ENCODE measurements around the gene NRG3.

NRG3 gene

GRCh38 chr10:82827901-82828300 is 952.9 kb downstream of the NRG3 start:
- no peak for TF ChIP-seq CTCF (IDR thresholded peaks at IDR 0.05; ENCODE audit: low read depth, low read length, missing control alignments)
- no peak overlapping the region for H3K4me3 ChIP-seq (ENCODE audit: low read depth, low read length)
- DNase-seq (ENCODE audit: low read depth) = no peak

GRCh38 chr10:82847242-82847641 is 972.2 kb downstream of the NRG3 start:
- TF ChIP-seq CTCF (IDR thresholded peaks at IDR 0.05; ENCODE audit: low read depth, low read length, missing control alignments) = no peak
- no peak for DNase-seq (ENCODE audit: low read depth)
- H3K4me3 ChIP-seq (ENCODE audit: low read depth, low read length) = no peak overlapping the region

GRCh38 chr10:82850191-82850590 is 975.2 kb downstream of the NRG3 start:
- TF ChIP-seq CTCF (IDR thresholded peaks at IDR 0.05; ENCODE audit: low read depth, low read length, missing control alignments) = no peak
- DNase-seq (ENCODE audit: low read depth) = no peak
- H3K4me3 ChIP-seq (ENCODE audit: low read depth, low read length) = no peak overlapping the region

- DNase-seq (ENCODE audit: low read depth) = no peak
These were observed 982.1 kb downstream of the NRG3 start for GRCh38 chr10:82856957-82857613.

GRCh38 chr10:82861889-82862288 is 986.9 kb downstream of the NRG3 start:
- no peak for DNase-seq (ENCODE audit: low read depth)

More at GRCh38 chr10:82856957-82857613, 982.1 kb downstream of the NRG3 start:
- no peak overlapping the region for H3K4me3 ChIP-seq (ENCODE audit: low read depth, low read length)
- TF ChIP-seq CTCF (IDR thresholded peaks at IDR 0.05; ENCODE audit: low read depth, low read length, missing control alignments) = no peak

GRCh38 chr10:82865366-82865765 is 990.4 kb downstream of the NRG3 start:
- no peak for DNase-seq (ENCODE audit: low read depth)
- no peak overlapping the region for H3K4me3 ChIP-seq (ENCODE audit: low read depth, low read length)
- no peak for TF ChIP-seq CTCF (IDR thresholded peaks at IDR 0.05; ENCODE audit: low read depth, low read length, missing control alignments)

More at GRCh38 chr10:82861889-82862288, 986.9 kb downstream of the NRG3 start:
- H3K4me3 ChIP-seq (ENCODE audit: low read depth, low read length) = no peak overlapping the region
- TF ChIP-seq CTCF (IDR thresholded peaks at IDR 0.05; ENCODE audit: low read depth, low read length, missing control alignments) = no peak

- DNase-seq (ENCODE audit: low read depth) = no peak
- TF ChIP-seq CTCF (IDR thresholded peaks at IDR 0.05; ENCODE audit: low read depth, low read length, missing control alignments) = no peak
- H3K4me3 ChIP-seq (ENCODE audit: low read depth, low read length) = no peak overlapping the region
These were observed 991.5 kb downstream of the NRG3 start for GRCh38 chr10:82866424-82867020.

Data from GM12864 (cell line).